ENCODE results near the gene MAPRE3. TPM values are rescaled to one million over a fixed set of nuclear protein-coding genes. Genes with fewer than 3 reads are reported as not detected.
"Not testable (repeated sequence)": the region's sequence is repeated elsewhere in the genome, so short reads cannot be mapped to it uniquely, and the experiment has no call there.

The MAPRE3 gene
- total RNA-seq: 1 to 10 TPM; 1.6 to 1.7 TPM

DNA sequence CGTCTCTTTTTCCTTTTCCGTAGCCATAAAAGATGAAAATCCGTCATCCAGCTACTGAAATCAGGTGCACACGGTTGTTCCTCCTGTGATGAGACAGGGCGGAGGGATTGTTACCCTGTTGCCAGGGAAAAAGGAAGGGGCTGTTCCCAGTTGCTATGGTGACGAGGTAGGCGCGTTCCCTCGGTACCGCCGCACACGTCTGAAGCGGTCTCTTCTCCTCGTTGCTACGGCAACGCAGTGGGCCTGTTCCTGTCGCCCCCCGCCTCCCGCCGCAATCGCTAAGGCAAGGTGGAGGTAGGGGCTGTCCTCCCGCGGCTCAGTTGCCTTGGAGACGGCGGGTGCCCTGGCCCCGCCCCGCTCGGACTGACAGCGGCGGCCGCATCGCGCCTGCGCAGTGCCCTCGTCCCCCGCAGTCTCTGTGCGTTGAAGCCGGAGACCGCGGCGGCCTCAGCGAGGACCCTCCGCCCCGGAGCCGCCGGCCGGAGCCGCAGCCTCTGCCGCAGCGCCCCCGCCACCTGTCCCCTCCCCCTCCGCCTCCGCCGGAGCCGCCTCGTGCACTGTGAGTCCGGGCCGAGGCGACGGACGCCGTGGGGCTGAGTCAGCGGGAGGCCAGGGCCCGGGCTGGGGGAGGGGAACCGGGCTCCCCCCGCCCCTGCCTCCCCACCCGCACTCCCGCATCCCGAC is at the start of gene MAPRE3:
Gene MAPRE3, plus strand, starts transcription at position 394 of the 684 bp plus-strand sequence. CDS start 51,582 bp downstream, outside the sequence.
- POLR2A ChIA-PET: no interaction called here
- intact Hi-C loops (cut with micrococcal nuclease): no loop called here
- CTCF ChIA-PET: interaction anchor here (1.1 to 3.2 kb wide), 3 partner anchors 9 to 47 kb away, joined by 3 to 20 read pairs (median 8); no protein-coding TSS in a partner anchor
- Mint-ChIP-seq H3K36me3 (ENCODE audit: low read depth) (no peaks in the 10 kb centered on the region), H3K9me3 (no peaks in the 10 kb centered on the region), H3K4me3 (peak within 1 kb of the TSS; percentile 74), H3K27ac (no peak within 1 kb of the TSS), H3K4me1 (ENCODE audit: low read depth) (peaks cover 16% of the 10 kb centered on the region), H3K27me3 (peaks cover 16% of the 10 kb centered on the region)
- TF ChIP-seq, protein P1, sequence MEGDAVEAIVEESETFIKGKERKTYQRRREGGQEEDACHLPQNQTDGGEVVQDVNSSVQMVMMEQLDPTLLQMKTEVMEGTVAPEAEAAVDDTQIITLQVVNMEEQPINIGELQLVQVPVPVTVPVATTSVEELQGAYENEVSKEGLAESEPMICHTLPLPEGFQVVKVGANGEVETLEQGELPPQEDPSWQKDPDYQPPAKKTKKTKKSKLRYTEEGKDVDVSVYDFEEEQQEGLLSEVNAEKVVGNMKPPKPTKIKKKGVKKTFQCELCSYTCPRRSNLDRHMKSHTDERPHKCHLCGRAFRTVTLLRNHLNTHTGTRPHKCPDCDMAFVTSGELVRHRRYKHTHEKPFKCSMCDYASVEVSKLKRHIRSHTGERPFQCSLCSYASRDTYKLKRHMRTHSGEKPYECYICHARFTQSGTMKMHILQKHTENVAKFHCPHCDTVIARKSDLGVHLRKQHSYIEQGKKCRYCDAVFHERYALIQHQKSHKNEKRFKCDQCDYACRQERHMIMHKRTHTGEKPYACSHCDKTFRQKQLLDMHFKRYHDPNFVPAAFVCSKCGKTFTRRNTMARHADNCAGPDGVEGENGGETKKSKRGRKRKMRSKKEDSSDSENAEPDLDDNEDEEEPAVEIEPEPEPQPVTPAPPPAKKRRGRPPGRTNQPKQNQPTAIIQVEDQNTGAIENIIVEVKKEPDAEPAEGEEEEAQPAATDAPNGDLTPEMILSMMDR (IDR thresholded peaks at IDR 0.05): no peak
- peak; percentile 91 for ATAC-seq
- peak; percentile 79 for DNase-seq

DNA sequence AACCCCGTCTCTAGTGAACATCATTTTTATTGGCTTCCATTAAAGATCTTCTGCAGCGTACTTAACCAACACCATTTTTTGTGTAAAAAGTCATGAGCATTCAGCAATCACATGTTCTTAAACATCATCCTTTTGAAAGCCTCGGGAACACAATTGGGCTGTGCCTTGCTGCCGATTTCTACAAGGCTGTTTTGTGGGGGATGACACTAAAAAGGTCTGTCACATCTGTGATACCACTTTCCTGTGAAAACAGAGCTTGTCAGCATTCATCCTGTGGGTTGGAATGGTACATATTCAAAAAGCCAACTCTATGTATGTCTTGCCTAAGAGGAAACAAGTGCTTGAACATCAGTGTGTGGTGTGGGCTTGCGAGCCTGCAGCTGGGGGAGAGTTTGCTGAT is 49.1 kb upstream of the MAPRE3 start:
- ATAC-seq: no peak
- Mint-ChIP-seq H3K4me1 (ENCODE audit: low read depth) (peaks cover 11% of the 10 kb centered on the region), H3K9me3 (no peaks in the 10 kb centered on the region), H3K27ac (no peak overlapping the region), H3K27me3 (peaks cover 8% of the 10 kb centered on the region), H3K4me3 (no peak overlapping the region), H3K36me3 (ENCODE audit: low read depth) (no peaks in the 10 kb centered on the region)
- intact Hi-C loops (cut with micrococcal nuclease): loop anchor here (5.0 kb wide), 1 partner anchor 74 kb away; the partner anchor contains the start of gene DPYSL5
- CTCF ChIA-PET: interaction anchor here (1.2 to 5.9 kb wide), 7 partner anchors 13 to 358 kb away, joined by 3 to 117 read pairs (median 10); partner anchors contain the start of gene DPYSL5
- POLR2A ChIA-PET: no interaction called here
- DNase-seq: no peak
- TF ChIP-seq, protein P1 (IDR thresholded peaks at IDR 0.05): no peak

DNA sequence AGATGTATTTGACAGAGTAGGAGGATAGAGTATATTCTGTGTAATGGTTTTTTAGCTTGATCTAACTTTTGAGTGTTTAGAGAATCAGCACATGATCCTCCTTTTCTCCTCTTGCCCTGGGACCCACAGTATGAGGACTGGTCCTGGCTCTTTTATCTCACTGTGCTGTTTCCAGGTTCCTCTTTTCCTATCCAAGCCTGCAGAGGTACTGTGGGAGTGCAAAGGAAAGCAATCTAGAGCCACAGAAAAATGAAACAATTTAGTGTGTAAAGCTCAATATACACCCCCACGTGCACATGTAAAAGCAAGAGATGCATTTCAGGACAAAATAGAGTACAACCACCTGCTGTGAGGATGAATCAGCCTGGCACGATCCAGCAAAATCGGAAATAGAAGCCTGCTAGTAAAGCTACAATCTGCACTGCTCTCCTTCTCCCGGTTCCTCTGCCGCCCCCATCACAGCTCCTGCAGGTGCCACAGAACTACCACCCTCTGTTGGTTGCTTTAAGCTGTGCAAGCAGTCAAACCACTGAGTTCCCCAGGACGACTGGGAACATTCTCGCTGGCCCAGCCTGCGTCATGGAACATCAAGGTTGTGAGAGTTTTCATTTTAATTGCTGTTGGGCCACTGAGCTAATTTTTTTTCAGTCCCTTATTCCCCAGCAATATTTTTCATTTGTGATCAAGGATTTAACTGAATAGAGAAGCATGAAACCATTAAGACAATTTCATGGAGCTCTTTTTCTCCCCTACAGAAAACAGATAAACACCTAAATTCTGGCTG is 47.8 kb upstream of the MAPRE3 start:
- TF ChIP-seq, protein P1 (IDR thresholded peaks at IDR 0.05): peak; percentile 76

DNA sequence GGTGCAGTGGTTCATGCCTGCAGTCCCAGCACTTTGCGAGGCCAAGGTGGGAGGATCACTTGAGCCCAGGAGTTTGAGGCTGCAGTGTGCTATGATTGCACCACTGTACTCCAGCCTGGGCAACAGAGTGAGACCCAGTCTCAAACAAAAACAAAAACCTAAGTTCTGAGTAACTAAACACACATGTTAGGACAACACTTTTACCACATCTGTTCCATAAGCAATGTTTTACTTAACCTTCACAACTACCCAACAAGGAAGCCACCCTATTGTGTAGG is 47.3 kb upstream of the MAPRE3 start:
- DNase-seq; H3K9me3 Mint-ChIP-seq; ATAC-seq; POLR2A ChIA-PET; H3K27me3 Mint-ChIP-seq; H3K27ac Mint-ChIP-seq; H3K4me3 Mint-ChIP-seq; H3K36me3 Mint-ChIP-seq (ENCODE audit: low read depth): not testable (repeated sequence)
- H3K4me1 Mint-ChIP-seq (ENCODE audit: low read depth): peaks cover 11% of the 10 kb centered on the region
- CTCF ChIA-PET: interaction anchor here (0.8 to 5.9 kb wide), 26 partner anchors 9 to 316 kb away, joined by 3 to 117 read pairs (median 4); partner anchors contain the start of gene DPYSL5
- intact Hi-C loops (cut with micrococcal nuclease): loop anchor here (5.0 kb wide), 1 partner anchor 76 kb away; the partner anchor contains the start of gene DPYSL5

More for the DNA sequence above, 47.8 kb upstream of the MAPRE3 start:
- POLR2A ChIA-PET: no interaction called here
- Mint-ChIP-seq H3K27me3 (peaks cover 8% of the 10 kb centered on the region), H3K4me1 (ENCODE audit: low read depth) (peaks cover 11% of the 10 kb centered on the region), H3K4me3 (no peak overlapping the region), H3K9me3 (no peaks in the 10 kb centered on the region), H3K27ac (no peak overlapping the region), H3K36me3 (ENCODE audit: low read depth) (no peaks in the 10 kb centered on the region)
- DNase-seq: peak; percentile 66
- peak; percentile 87 for ATAC-seq
- intact Hi-C loops (cut with micrococcal nuclease): loop anchor here (5.0 kb wide), 1 partner anchor 75 kb away; the partner anchor contains the start of gene DPYSL5
- CTCF ChIA-PET: interaction anchor here (0.6 to 5.9 kb wide), 31 partner anchors 10 to 315 kb away, joined by 3 to 117 read pairs (median 4); partner anchors contain the start of gene DPYSL5

DNA sequence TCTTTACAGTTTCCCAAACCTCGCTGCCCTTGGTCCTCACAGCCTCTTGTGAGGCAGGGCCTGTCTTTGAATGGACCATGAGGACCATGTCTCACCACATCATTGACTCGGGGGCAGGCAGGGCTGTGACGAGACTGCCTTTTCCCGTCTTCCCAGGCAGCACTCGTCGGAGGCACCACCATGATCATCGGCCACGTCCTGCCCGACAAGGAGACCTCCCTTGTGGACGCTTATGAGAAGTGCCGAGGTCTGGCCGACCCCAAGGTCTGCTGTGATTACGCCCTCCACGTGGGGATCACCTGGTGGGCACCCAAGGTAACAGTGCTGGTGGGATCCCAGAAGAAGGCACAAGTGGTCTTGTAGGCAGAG is 45.7 kb upstream of the MAPRE3 start:
- H3K27me3 Mint-ChIP-seq: peaks cover 8% of the 10 kb centered on the region
- DNase-seq: no peak
- H3K9me3 Mint-ChIP-seq: no peaks in the 10 kb centered on the region
- ChIA-PET CTCF (interaction anchor here (1.1 kb wide), 1 partner anchor 18 kb away, joined by 3 read pairs; no protein-coding TSS in a partner anchor), POLR2A (no interaction called here)
- no peaks in the 10 kb centered on the region for H3K36me3 Mint-ChIP-seq (ENCODE audit: low read depth)
- H3K4me3 Mint-ChIP-seq: no peak overlapping the region
- TF ChIP-seq, protein P1 (IDR thresholded peaks at IDR 0.05): no peak
- no peak for ATAC-seq
- intact Hi-C loops (cut with micrococcal nuclease): loop anchor here (5.0 kb wide), 1 partner anchor 77 kb away; the partner anchor contains the start of gene DPYSL5
- no peak overlapping the region for H3K27ac Mint-ChIP-seq
- H3K4me1 Mint-ChIP-seq (ENCODE audit: low read depth): peaks cover 11% of the 10 kb centered on the region

Measured in activated CD8-positive, alpha-beta T cell treated with anti-CD3 and anti-CD28 coated beads for 36 hours (primary cell).